HepG2 (cell line): Measurements from ENCODE around the gene ALDH16A1. TPM values are rescaled to one million over a fixed set of nuclear protein-coding genes. Genes with fewer than 3 reads are reported as not detected.

Experiments
- ATF6 ChIP-seq: sonication (generic); formaldehyde crosslinking; conservative IDR thresholded peaks from 2 replicates; pipeline ENCODE4 v1.4.0; 2020; ENCODE audit warnings: missing genetic modification reagents
- ATF7-NPFF ChIP-seq: sonication (generic); formaldehyde crosslinking; IDR thresholded peaks from 2 replicates; pipeline ENCODE4 v1.8.1; 2023; ENCODE audit warnings: mild to moderate bottlenecking, low read depth, missing genetic modification reagents, moderate library complexity
- BRD4 ChIP-seq: sonication (generic); formaldehyde crosslinking; IDR thresholded peaks from 2 replicates; pipeline ENCODE4 v1.4.0; 2020; ENCODE audit warnings: missing genetic modification reagents
- CSRNP1 ChIP-seq: sonication (generic); formaldehyde crosslinking; IDR thresholded peaks from 2 replicates; pipeline ENCODE4 v1.8.1; 2023; ENCODE audit warnings: mild to moderate bottlenecking, missing genetic modification reagents
- GATAD2A ChIP-seq: IDR thresholded peaks from 2 replicates; pipeline ENCODE4 v1.6.1; 2016
- HMG20A ChIP-seq: IDR thresholded peaks from 2 replicates; pipeline ENCODE4 v1.6.1; 2016; ENCODE audit warnings: borderline replicate concordance
- LBX2 ChIP-seq: sonication (generic); formaldehyde crosslinking; IDR thresholded peaks from 2 replicates; pipeline ENCODE4 v1.5.0; 2020; ENCODE audit warnings: missing genetic modification reagents, mild to moderate bottlenecking, borderline replicate concordance
- MXD4 ChIP-seq: IDR thresholded peaks from 2 replicates; pipeline ENCODE4 v1.6.1; 2016; ENCODE audit warnings: mild to moderate bottlenecking, missing biosample characterization, missing genetic modification reagents
- PITX1 ChIP-seq: sonication (generic); formaldehyde crosslinking; IDR thresholded peaks from 2 replicates; pipeline ENCODE4 v1.5.1; 2020; ENCODE audit warnings: mild to moderate bottlenecking, missing genetic modification reagents
- RAD21 ChIP-seq: fragments of 450-650 bp; formaldehyde crosslinking; IDR thresholded peaks from 2 replicates; pipeline ENCODE4 v1.5.0; 2020; ENCODE audit warnings: mild to moderate bottlenecking
- RARG ChIP-seq: sonication (generic); formaldehyde crosslinking; IDR thresholded peaks from 2 replicates; pipeline ENCODE4 v1.4.0; 2020; ENCODE audit warnings: low read depth, mild to moderate bottlenecking, missing genetic modification reagents
- RBAK ChIP-seq: sonication (generic); formaldehyde crosslinking; IDR thresholded peaks from 2 replicates; pipeline ENCODE4 v1.5.1; 2020; ENCODE audit warnings: mild to moderate bottlenecking, missing genetic modification reagents
- SETDB1 ChIP-seq: sonication (generic); formaldehyde crosslinking; IDR thresholded peaks from 2 replicates; pipeline ENCODE4 v1.5.1; 2020; ENCODE audit warnings: missing genetic modification reagents, mild to moderate bottlenecking, borderline replicate concordance
- SMAD3 ChIP-seq: sonication (generic); formaldehyde crosslinking; IDR thresholded peaks from 2 replicates; pipeline ENCODE4 v1.4.0; 2020; ENCODE audit warnings: missing genetic modification reagents
- SOX5 ChIP-seq: IDR thresholded peaks from 2 replicates; pipeline ENCODE4 v1.6.1; 2016; ENCODE audit warnings: borderline replicate concordance
- ZFP82 ChIP-seq: sonication (generic); formaldehyde crosslinking; IDR thresholded peaks from 2 replicates; pipeline ENCODE4 v1.5.1; 2020; ENCODE audit warnings: mild to moderate bottlenecking, missing genetic modification reagents, borderline replicate concordance
- ZNF142 ChIP-seq: sonication (generic); formaldehyde crosslinking; IDR thresholded peaks from 2 replicates; pipeline ENCODE4 v1.4.0; 2020; ENCODE audit warnings: missing genetic modification reagents
- ZNF724P ChIP-seq: sonication (generic); formaldehyde crosslinking; IDR thresholded peaks from 2 replicates; pipeline ENCODE4 v1.8.0; 2022; ENCODE audit warnings: missing genetic modification reagents, borderline replicate concordance
- ZSCAN21 ChIP-seq: sonication (generic); formaldehyde crosslinking; IDR thresholded peaks from 2 replicates; pipeline ENCODE4 v1.8.0; 2022; ENCODE audit warnings: mild to moderate bottlenecking, missing genetic modification reagents, moderate library complexity, borderline replicate concordance
- polyA plus RNA-seq, 8 experiments: library from polyadenylated mRNA; depleted of rRNA in 3 of 8; stranded (reverse) in 7 of 8; unstranded in 1 of 8; fragments of >200 nt; fragmentation: Illumina TruSeq in 4 of 8; extraction: Trizol in 4 of 8; gene quantifications; 2 replicates each; pipeline versions ENCODE4 v1.2.1 to v1.2.3, GENCODE V29; 2011 to 2016; ENCODE audit warnings: low read depth in 4 of 8, missing spikeins in 1 of 8, mixed read lengths in 1 of 8; ENCODE audit not compliant: insufficient read depth in 1 of 8
- total RNA-seq, 5 experiments: library from RNA; depleted of rRNA; stranded (reverse); fragments of >200 nt; fragmentation: Illumina TruSeq; extraction: Trizol; gene quantifications; 2 replicates each; pipeline ENCODE4 v1.2.3, GENCODE V29; 2016; ENCODE audit warnings: low read depth in 1 of 5

Gene ALDH16A1
- total and polyA plus RNA-seq, 2 of the 13 experiments (the other 11 are each of a cell fraction or from before 2014, with no cell fraction given), result 8.4 to 34.9 TPM

- TF ChIP-seq SETDB1 (no peak), PITX1 (CRISPR knock-in tag) (peak; percentile 66), MXD4 (CRISPR knock-in tag) (peak; percentile 92; the same call in 1 of the 2 replicates), RBAK (CRISPR knock-in tag) (no peak), SMAD3 (CRISPR knock-in tag) (peak; percentile 74; the same call in 1 of the 2 replicates), ZFP82 (no peak), ATF7-NPFF (CRISPR knock-in tag) (peak; percentile 62; the same call in 1 of the 2 replicates), ATF6 (CRISPR knock-in tag) (0 out of 2 replicates have a peak, but pooled peaks have one; percentile 80), HMG20A (no peak), RARG (CRISPR knock-in tag) (no peak), GATAD2A (peak; percentile 34; the same call in 1 of the 2 replicates), LBX2 (0 out of 2 replicates have a peak, but pooled peaks have one; percentile 55), BRD4 (CRISPR knock-in tag) (no peak; the same call in 1 of the 2 replicates), RAD21 (CRISPR knock-in tag) (no peak), ZNF724P (CRISPR knock-in tag) (0 out of 2 replicates have a peak, but pooled peaks have one; percentile 82), CSRNP1 (CRISPR knock-in tag) (peak; percentile 31; the same call in 1 of the 2 replicates), ZNF142 (CRISPR knock-in tag) (0 out of 2 replicates have a peak, but pooled peaks have one; percentile 61), ZSCAN21 (CRISPR knock-in tag) (peak; percentile 30; the same call in 1 of the 2 replicates), SOX5 (peak; percentile 37; the same call in 1 of the 2 replicates)
These were observed 34.4 kb downstream of the ALDH16A1 start, which contains the start of gene RPL13A (continued) for GRCh38 chr19:49487277-49488045.
